Fibroblast of lung (primary cell): ENCODE data around the gene MIGA2.

Experiments used
- CTCF ChIP-seq, 2 donors: IDR thresholded peaks in 1 of 2; conservative IDR thresholded peaks in 1 of 2; 1 replicate in 1 of 2; 2 replicates in 1 of 2; pipeline ENCODE4 v1.5.1; 2011 to 2012; ENCODE audit warnings: low read length in 2 of 2, control low read depth in 1 of 2, inconsistent platforms in 1 of 2, low read depth in 1 of 2, mild to moderate bottlenecking in 1 of 2
- EZH2 ChIP-seq: IDR thresholded peaks from 2 replicates; pipeline ENCODE4 v1.5.1; 2012; ENCODE audit warnings: low read length, control low read depth, mild to moderate bottlenecking; ENCODE audit errors: missing control alignments

GRCh38 chr9:129027224-129027684, 9.2 kb upstream of the MIGA2 start:
- TF ChIP-seq EZH2: no peak
- TF ChIP-seq CTCF (conservative IDR thresholded peaks at IDR 0.05 in 1 of 2, IDR thresholded peaks at IDR 0.05 in 1 of 2; ENCODE audit: low read depth in 1 of 2, low read length in 2 of 2): no peak
